Karpas-422 (cell line): ENCODE results near the gene PRRG2. TPM values are rescaled to one million over a fixed set of nuclear protein-coding genes. Genes with fewer than 3 reads are reported as not detected.

ENCODE experiments used
- DNase-seq: peaks from one replicate; pipeline ENCODE4 v3.0.0-alpha.2; 2015
- H2AFZ ChIP-seq: fragments of 200-600 bp; sonication (generic); 2 replicates; pipeline ENCODE4 v1.6.1; 2014; ENCODE audit warnings: antibody characterized with exemption, low read length, mixed read lengths
- H3K27ac ChIP-seq: fragments of 200-600 bp; sonication (generic); 2 replicates; pipeline ENCODE4 v1.5.1; 2014; ENCODE audit warnings: mild to moderate bottlenecking, low read length, moderate library complexity
- H3K27me3 ChIP-seq: fragments of 200-600 bp; sonication (generic); 2 replicates; pipeline ENCODE4 v1.6.1; 2014; ENCODE audit warnings: low read length, mixed read lengths
- H3K36me3 ChIP-seq: fragments of 200-600 bp; sonication (generic); 2 replicates; pipeline ENCODE4 v1.6.1; 2014; ENCODE audit warnings: low read length, mixed read lengths; ENCODE audit not compliant: insufficient read depth
- H3K4me1 ChIP-seq: fragments of 200-600 bp; sonication (generic); 2 replicates; pipeline ENCODE4 v1.6.1; 2014; ENCODE audit warnings: mild to moderate bottlenecking, low read length, mixed read lengths
- H3K4me2 ChIP-seq: fragments of 200-600 bp; sonication (generic); 2 replicates; pipeline ENCODE4 v1.6.1; 2014; ENCODE audit warnings: low read length, low read depth, mild to moderate bottlenecking; ENCODE audit not compliant: poor library complexity, severe bottlenecking
- H3K4me3 ChIP-seq: fragments of 200-600 bp; sonication (generic); 2 replicates; pipeline ENCODE4 v1.5.1; 2014; ENCODE audit warnings: mild to moderate bottlenecking, antibody characterized with exemption, low read length, mixed read lengths
- H3K79me2 ChIP-seq: fragments of 200-600 bp; sonication (generic); 2 replicates; pipeline ENCODE4 v1.6.1; 2014; ENCODE audit warnings: mild to moderate bottlenecking, low read length, mixed read lengths
- H3K9ac ChIP-seq: fragments of 200-600 bp; sonication (generic); 2 replicates; pipeline ENCODE4 v1.6.0; 2014; ENCODE audit warnings: low read length
- H3K9me2 ChIP-seq: fragments of 200-600 bp; sonication (generic), shearing (Covaris generic); replicated peaks from 2 replicates; pipeline ENCODE4 v1.6.0; 2014; ENCODE audit warnings: mild to moderate bottlenecking, low read length, moderate library complexity; ENCODE audit not compliant: insufficient read depth
- H3K9me3 ChIP-seq: fragments of 300-700, 200-600 bp; sonication (generic); 2 replicates; pipeline ENCODE4 v1.6.1; 2014; ENCODE audit warnings: low read length, mixed read lengths
- H4K20me1 ChIP-seq: fragments of 200-600 bp; sonication (generic); 2 replicates; pipeline ENCODE4 v1.6.1; 2014; ENCODE audit warnings: mild to moderate bottlenecking, antibody characterized with exemption, low read length, low read depth; ENCODE audit not compliant: insufficient read depth
- total RNA-seq: library from RNA; depleted of rRNA; stranded (reverse); fragments of >200 nt; shearing (Covaris generic); gene quantifications from 2 replicates; pipeline ENCODE4 v1.2.3, GENCODE V29; 2014; ENCODE audit warnings: low replicate concordance

The PRRG2 gene
- total RNA-seq, 1 experiment from 2014 or later: 1.3 TPM

DNA sequence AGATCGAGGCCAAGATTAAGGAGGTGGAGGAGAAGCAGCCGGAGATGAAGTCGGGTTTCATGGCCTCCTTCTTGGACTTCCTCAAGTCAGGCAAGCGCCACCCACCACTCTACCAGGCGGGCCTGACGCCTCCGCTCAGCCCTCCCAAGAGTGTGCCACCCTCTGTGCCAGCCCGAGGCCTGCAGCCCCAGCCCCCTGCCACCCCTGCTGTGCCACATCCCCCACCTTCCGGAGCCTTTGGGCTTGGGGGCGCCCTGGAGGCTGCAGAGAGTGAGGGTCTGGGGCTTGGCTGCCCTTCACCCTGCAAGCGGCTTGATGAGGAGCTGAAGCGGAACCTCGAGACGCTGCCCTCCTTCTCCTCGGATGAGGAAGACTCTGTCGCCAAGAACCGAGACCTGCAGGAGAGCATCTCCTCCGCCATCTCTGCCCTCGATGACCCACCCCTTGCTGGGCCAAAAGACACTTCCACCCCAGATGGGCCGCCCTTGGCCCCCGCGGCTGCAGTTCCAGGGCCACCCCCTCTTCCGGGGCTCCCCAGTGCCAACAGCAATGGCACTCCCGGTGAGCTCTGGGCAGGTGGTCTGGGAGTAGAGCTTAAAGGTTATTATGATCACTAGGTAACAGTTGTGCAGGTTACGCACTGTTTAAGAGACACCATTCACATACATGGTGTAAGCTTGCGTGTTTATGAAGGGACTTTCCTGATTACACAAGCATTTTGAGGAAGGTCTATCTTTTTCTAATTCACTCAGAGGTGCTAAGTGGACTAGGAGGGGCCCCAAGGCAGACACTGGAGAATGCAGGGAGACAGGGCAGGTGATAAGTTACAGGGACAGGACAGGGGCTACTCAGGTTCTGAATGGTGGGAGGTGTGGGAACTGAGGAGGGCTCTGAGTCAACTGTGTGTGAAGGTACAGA lies 18.5 kb downstream of the PRRG2 start:
- no peak overlapping the region for H3K9ac ChIP-seq
- peaks cover 70% of the 10 kb centered on the region for H3K79me2 ChIP-seq
- no peak overlapping the region for H3K4me3 ChIP-seq
- H2AFZ ChIP-seq: no peak overlapping the region
- no peaks in the 10 kb centered on the region for H3K27me3 ChIP-seq
- H3K4me2 ChIP-seq: no peak overlapping the region
- H3K9me2 ChIP-seq: no peaks in the 10 kb centered on the region
- peaks cover 38% of the 10 kb centered on the region for H3K36me3 ChIP-seq
- peaks cover 35% of the 10 kb centered on the region for H4K20me1 ChIP-seq
- H3K4me1 ChIP-seq: no peaks in the 10 kb centered on the region
- no peak overlapping the region for H3K27ac ChIP-seq
- DNase-seq: no peak
- H3K9me3 ChIP-seq: no peaks in the 10 kb centered on the region

DNA sequence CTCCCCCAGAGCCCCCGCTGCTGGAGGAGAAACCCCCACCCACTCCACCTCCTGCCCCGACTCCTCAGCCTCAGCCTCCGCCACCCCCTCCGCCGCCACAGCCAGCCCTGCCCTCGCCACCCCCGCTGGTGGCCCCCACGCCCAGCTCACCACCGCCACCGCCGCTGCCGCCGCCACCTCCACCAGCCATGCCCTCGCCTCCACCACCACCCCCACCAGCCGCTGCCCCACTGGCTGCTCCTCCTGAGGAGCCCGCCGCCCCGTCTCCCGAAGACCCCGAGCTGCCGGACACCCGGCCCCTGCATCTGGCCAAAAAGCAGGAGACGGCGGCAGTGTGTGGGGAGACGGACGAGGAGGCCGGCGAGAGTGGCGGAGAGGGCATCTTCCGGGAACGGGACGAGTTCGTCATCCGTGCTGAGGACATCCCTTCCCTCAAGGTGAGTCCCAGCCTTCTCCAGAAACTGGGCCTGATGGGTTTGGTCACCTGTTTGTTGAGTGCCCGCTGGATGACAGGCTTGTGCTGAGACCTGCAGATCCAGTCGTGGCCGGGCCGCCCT lies 20.4 kb downstream of the PRRG2 start:
- Histone ChIP-seq H3K27me3 (no peaks in the 10 kb centered on the region), H3K4me1 (no peaks in the 10 kb centered on the region), H3K79me2 (peaks cover 73% of the 10 kb centered on the region), H3K9me3 (no peaks in the 10 kb centered on the region), H2AFZ (no peak overlapping the region), H4K20me1 (peaks cover 29% of the 10 kb centered on the region), H3K27ac (no peak overlapping the region), H3K4me3 (no peak overlapping the region), H3K9me2 (no peaks in the 10 kb centered on the region), H3K9ac (no peak overlapping the region), H3K36me3 (peaks cover 39% of the 10 kb centered on the region), H3K4me2 (no peak overlapping the region)
- no peak for DNase-seq

DNA sequence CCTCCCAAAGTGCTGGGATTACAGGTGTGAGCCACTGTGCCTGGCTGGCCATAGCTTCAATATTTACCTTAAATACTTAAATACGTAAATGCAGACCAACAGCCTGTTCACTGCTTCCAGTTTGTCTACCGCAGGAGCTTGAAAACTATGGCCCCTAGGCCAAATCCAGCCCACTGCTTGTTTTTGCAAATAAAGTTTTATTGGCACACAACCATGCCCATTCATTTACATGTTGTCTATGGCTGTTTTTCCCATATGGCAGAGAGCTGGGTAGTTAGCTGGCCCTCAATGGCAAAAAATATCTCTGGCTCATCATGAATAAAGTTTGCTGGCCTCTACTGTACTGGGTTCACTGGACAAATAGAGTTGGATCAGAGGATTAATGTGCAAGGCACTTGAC lies 21.7 kb downstream of the PRRG2 start:
- Histone ChIP-seq H3K27me3 (no peaks in the 10 kb centered on the region), H3K4me2 (no peak overlapping the region), H3K9me2 (no peaks in the 10 kb centered on the region), H3K4me3 (no peak overlapping the region), H3K79me2 (peaks cover 78% of the 10 kb centered on the region), H4K20me1 (peaks cover 29% of the 10 kb centered on the region), H3K9me3 (no peaks in the 10 kb centered on the region), H3K9ac (no peak overlapping the region), H3K36me3 (peaks cover 48% of the 10 kb centered on the region), H2AFZ (no peak overlapping the region), H3K4me1 (no peaks in the 10 kb centered on the region), H3K27ac (no peak overlapping the region)
- no peak for DNase-seq

DNA sequence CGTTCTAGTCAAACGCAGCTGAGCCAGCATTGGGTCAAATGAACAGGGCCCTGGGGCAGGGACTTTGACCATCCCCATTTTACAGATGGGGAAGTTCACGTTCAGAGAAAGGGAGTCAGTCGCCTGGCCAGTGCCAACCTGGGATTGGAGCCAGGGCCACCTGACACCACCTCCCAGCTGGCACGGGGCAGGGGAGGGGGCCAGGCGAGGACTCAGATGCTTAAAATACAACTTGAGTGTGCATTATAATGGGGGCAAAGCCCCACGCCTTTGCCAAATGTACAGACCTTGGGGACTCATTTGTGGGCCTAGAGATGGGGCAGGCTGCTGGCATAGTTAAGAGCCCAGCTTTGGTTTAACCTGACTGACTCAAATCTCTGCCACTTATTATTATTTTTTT lies 24.5 kb downstream of the PRRG2 start:
- Histone ChIP-seq H3K79me2 (peaks cover 89% of the 10 kb centered on the region), H3K4me3 (no peak overlapping the region), H3K36me3 (peaks cover 46% of the 10 kb centered on the region), H3K9me2 (no peaks in the 10 kb centered on the region), H4K20me1 (peaks cover 22% of the 10 kb centered on the region), H3K27me3 (no peaks in the 10 kb centered on the region), H3K9me3 (no peaks in the 10 kb centered on the region), H3K4me1 (no peaks in the 10 kb centered on the region), H3K4me2 (no peak overlapping the region), H3K9ac (no peak overlapping the region), H2AFZ (no peak overlapping the region), H3K27ac (no peak overlapping the region)
- DNase-seq: no peak

DNA sequence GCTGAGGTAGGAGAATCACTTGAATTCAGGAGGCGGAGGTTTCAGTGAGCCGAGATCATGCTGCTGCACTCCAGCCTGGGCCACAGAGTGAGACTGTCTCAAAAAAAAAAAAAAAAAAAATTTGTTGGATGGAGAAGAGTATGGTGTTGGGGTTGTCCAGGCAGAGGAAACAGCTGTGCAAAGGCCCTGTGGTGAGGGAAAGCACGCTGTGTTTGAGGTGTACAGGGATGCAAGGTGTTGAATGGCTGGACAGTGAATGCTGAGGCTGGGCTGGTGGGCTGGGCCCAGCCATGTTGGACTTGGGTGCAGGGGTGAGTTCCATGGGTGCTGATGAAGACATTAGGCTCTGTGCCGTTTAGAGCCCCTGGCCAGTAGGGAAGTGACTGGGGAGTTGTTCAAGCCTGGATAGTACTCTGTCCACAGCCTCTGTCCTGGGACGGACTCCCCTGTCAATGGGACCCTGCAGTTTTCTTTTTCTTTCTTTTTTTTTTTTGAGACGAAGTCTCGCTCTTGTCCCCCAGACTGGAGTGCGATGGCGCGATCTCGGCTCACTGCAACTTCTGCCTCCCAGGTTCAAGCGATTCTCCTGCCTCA lies 28.5 kb downstream of the PRRG2 start:
- H3K4me2 ChIP-seq: no peak overlapping the region
- no peaks in the 10 kb centered on the region for H3K9me3 ChIP-seq
- DNase-seq: no peak
- H3K9ac ChIP-seq: no peak overlapping the region
- H4K20me1 ChIP-seq: peaks cover 22% of the 10 kb centered on the region
- no peaks in the 10 kb centered on the region for H3K4me1 ChIP-seq
- no peak overlapping the region for H3K27ac ChIP-seq
- peaks cover 81% of the 10 kb centered on the region for H3K79me2 ChIP-seq
- no peaks in the 10 kb centered on the region for H3K9me2 ChIP-seq
- peaks cover 34% of the 10 kb centered on the region for H3K36me3 ChIP-seq
- H3K4me3 ChIP-seq: no peak overlapping the region
- no peak overlapping the region for H2AFZ ChIP-seq
- no peaks in the 10 kb centered on the region for H3K27me3 ChIP-seq

DNA sequence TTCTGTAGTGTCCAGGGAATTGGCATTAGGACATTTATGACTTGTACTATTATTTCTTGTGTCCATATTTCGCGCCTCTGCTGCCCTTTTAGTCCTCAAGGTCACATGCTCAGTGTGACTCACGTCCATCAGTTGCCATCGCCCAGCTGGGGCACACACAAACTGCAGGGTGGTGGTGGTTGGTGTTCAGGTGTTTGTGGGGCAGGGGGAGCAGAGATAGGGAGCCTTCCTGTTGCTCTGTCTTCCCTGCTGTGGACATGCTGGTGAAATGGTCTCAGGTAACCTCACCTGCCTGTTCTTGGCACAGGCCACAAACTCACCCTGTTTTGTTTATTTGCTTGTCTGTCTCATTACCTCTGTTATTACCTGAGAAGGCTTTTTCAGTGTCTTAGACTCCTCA lies 32.3 kb downstream of the PRRG2 start:
- H3K4me3 ChIP-seq: no peak overlapping the region
- peaks cover 41% of the 10 kb centered on the region for H3K36me3 ChIP-seq
- no peaks in the 10 kb centered on the region for H3K27me3 ChIP-seq
- H3K4me2 ChIP-seq: no peak overlapping the region
- peaks cover 53% of the 10 kb centered on the region for H3K79me2 ChIP-seq
- no peak overlapping the region for H2AFZ ChIP-seq
- H3K27ac ChIP-seq: no peak overlapping the region
- H3K9ac ChIP-seq: no peak overlapping the region
- H3K9me3 ChIP-seq: no peaks in the 10 kb centered on the region
- peaks cover 28% of the 10 kb centered on the region for H4K20me1 ChIP-seq
- H3K4me1 ChIP-seq: no peaks in the 10 kb centered on the region
- no peaks in the 10 kb centered on the region for H3K9me2 ChIP-seq
- DNase-seq: no peak

DNA sequence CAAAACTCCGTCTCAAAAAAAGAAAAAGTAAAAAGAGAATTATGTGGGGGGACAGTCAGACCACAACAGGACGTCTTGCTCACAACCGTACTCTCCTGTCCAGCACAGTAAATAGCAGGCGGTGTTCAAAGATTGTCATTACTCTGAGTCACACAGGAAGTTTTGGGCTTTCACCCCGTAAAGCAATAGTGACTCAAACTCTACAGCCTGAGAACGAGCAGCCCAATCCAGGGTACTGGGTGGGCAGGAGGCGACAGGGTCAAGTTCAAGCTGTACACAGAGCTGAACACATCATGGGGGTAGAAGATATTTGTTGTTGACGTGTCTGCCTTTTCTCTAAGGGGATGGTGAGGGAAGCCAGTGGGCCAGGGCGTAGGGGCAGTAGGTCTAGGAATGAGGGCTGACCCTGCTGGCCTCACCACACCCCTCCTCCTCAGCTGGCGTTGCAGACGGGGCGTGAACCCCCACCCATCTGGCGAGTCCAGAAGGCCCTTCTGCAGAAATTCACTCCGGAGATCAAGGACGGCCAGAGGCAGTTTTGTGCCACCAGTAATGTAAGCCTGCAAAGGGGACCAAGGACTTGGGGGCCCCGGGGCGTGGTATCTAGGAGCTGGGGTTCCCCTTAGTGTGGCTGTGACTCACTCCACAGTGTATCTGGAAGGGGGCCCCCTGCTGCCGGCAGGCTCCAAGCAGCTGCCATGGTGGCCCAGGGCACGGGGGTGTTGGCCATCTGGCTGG lies 33.1 kb downstream of the PRRG2 start:
- no peak overlapping the region for H3K27ac ChIP-seq
- H3K9ac ChIP-seq: no peak overlapping the region
- no peaks in the 10 kb centered on the region for H3K9me2 ChIP-seq
- H3K27me3 ChIP-seq: no peaks in the 10 kb centered on the region
- H3K79me2 ChIP-seq: peaks cover 44% of the 10 kb centered on the region
- peaks cover 20% of the 10 kb centered on the region for H4K20me1 ChIP-seq
- no peak overlapping the region for H2AFZ ChIP-seq
- no peak for DNase-seq
- H3K4me1 ChIP-seq: no peaks in the 10 kb centered on the region
- no peaks in the 10 kb centered on the region for H3K9me3 ChIP-seq
- no peak overlapping the region for H3K4me2 ChIP-seq
- H3K36me3 ChIP-seq: peaks cover 36% of the 10 kb centered on the region; the same call in 1 of the 2 replicates
- no peak overlapping the region for H3K4me3 ChIP-seq

DNA sequence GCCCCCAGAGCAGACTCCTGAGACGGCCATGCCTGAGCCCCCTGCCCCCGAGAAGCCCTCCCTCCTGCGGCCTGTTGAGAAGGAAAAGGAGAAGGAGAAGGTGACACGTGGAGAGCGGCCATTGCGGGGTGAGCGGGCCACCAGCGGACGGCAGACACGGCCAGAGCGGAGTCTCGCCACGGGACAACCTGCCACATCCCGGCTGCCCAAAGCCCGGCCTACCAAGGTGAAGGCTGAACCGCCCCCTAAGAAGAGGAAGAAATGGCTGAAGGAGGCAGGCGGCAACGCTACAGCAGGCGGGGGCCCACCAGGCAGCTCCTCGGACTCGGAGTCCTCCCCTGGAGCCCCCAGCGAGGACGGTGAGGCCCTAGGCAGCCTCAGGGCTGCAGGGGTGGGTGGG lies 34.7 kb downstream of the PRRG2 start:
- no peak overlapping the region for H3K4me3 ChIP-seq
- H3K9me3 ChIP-seq: no peaks in the 10 kb centered on the region
- H4K20me1 ChIP-seq: peaks cover 28% of the 10 kb centered on the region
- no peaks in the 10 kb centered on the region for H3K4me1 ChIP-seq
- H3K9ac ChIP-seq: no peak overlapping the region
- peaks cover 34% of the 10 kb centered on the region; the same call in 1 of the 2 replicates for H3K36me3 ChIP-seq
- no peak overlapping the region for H2AFZ ChIP-seq
- H3K79me2 ChIP-seq: peaks cover 35% of the 10 kb centered on the region
- no peak for DNase-seq
- H3K27ac ChIP-seq: no peak overlapping the region
- no peak overlapping the region for H3K4me2 ChIP-seq
- no peaks in the 10 kb centered on the region for H3K9me2 ChIP-seq
- H3K27me3 ChIP-seq: no peaks in the 10 kb centered on the region
